GM21528 (cell line): ENCODE data around the gene CAPG.

ENCODE experiments used
- ATAC-seq: cut with Tn5 transposase; IDR thresholded peaks from one replicate; pipeline ENCODE4 v1.9.1; 2021; ENCODE audit warnings: mild to moderate bottlenecking, moderate library complexity; ENCODE audit not compliant: unreplicated experiment, low FRiP score

The CAPG gene

DNA sequence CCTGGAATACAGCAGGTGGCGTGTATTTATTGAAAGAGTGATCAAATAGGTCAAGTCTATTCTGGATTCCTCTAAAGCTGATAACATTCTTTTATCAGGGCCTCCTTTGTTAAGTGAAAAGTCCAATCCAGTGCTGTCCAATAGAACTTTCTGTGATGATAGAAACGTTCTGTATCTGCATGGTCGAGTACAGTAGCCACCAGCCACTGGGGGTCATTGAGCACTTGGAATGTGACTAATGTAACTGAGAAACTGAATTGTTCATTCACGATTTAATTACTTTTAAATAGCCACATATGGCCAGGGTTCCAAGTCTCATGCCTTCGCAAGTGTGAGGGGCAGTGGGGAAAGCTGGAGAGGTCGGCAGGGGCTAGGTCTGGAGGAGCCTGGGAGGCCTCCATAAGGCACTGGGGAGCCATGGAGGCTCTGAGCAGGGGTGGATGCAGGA, 28.9 kb upstream of the CAPG start:
- ATAC-seq = no peak

DNA sequence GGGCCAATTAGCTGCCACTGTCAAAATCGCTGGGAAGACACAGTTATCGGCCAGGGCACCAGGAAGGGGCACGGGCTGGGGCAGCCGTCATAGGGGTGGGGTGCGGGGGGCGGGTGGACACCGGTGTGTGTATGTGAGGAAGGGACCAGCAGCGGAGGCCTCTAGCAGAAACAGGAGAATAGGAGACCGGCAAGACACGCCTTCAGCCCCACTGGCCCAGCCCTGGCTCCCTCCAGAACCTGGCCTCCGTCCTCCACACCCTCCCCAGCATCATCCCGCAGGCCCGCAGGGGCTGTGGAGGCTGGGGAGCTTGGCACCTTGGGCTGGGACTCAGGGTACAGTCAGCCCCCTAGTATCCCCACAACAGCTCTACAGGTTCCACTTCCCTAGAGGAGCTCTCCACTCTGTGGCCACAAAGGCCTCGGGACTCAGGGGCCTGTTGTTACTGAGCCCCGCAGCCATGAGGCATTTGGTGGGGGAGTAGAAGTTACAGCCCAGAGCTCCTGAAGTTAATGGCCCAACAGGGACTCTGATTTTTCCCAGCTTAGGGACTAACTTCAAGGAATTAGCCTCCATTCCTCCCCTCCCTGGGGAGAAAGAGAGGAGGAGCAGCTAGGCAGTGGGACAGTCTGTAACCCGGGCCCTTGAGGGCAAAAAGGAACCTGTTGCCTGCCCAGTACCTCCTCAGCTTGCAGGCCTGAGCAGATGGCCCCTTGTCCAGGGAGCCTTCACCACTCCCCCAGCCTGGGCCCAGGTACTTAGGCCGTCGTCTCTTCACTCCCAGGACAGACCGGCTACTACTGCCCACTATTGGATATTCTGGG, 28.2 kb upstream of the CAPG start:
- no peak for ATAC-seq

DNA sequence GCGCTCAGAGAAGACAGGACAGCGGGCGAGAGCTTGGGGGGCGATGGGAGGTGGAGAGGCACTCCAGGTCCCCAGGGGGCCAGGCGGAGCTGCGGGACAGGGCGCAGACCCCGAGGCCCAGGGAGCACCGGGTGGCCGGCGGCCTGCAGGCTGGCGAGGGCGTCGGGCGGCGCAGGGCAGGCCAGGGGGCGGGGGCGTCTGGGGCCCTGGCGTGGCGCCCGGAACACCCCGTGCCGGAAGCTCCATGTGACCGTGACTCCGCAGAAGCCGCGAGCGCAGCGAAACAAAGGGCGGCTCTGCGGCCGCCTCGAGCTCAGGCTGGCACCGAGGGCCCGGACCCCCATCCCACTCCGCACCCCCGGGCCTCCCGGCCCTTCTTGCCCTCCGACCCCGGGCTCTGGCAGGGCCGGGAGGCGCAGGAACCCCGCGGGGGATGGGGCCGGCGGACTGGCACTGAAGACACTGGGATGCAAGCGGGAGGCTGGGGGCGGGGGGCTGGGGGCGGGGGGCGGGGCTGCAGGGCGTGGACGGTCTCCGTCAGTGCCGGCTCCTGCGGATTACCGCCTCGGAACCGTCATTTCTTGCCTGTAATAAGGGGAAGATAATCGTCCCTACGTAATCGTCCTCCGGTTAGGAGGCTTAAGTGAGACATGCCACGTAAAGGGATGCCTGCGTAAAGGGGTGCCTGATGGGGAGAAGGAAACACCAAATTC, 27.5 kb upstream of the CAPG start:
- peak; percentile 77 for ATAC-seq

DNA sequence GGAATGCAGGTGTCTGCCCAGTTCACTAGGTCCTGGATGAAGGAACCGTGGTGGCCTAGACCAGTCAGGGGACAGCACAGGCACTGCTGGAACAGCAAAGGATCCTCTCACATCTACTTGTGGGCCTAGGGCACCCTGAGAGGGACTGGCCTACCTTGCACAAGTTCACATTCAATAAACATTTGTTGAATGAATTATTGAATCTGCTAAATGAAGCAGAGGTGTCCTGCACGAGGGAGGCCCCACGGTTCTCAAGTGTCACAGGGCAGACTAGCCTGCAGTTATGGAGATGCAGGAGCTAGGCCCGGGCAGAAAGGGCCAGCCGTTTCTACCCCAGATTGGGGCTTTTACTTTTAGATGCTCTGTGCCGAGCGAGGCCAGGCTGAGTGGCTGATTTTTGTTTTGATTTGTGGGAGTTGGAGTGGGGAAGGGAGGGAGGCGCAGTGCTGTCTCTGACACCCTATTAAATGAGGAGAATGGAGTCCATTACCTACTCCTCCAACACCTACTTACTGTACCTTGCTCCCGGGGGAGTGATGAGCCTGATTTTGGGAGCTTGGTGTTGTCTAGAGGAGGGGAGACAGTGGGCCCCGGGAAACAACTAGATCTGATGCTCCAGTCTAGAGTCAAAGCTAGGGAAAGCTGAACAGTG, 26.8 kb upstream of the CAPG start:
- peak; percentile 5 for ATAC-seq

DNA sequence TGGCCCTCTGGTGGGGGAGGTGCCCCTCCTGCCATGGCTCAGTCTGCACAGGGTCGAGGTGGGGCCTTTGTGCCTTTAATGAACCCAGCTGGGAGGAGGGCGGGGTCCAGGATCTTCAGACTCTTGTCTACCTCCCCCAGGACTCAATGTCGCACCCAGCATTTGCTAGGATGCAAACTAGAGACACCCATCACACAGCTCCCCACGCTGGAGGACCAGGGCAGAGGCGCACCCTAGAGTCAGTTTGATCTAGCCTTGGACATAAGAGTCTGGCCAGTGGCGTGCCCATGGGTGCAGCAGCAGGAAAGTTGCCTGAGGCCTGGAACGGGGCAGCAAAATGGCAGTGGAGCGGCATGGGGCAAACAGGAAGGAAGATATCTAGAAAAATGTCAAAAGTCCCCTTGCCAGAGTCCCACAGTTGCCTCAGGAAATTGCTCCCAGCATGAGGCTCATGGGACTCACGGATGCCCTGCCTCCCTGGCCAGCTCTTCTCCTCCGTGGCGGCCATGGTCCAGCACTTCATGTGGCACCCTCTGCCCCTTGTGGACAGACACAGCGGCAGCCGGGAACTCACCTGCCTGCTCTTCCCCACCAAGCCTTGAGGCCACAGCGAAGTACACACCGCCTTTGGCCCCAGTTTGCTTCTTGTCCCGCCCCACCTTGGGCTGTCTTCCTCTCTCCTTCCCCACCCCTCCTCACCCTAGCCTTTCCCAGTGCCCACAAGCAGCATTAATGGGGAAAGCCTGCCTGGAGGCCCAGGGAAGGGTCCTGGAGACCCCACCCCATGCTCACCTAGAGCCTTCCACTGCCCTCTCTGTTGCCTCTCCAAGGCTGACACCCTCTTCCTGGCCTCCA, 26.0 kb upstream of the CAPG start:
- ATAC-seq = no peak

DNA sequence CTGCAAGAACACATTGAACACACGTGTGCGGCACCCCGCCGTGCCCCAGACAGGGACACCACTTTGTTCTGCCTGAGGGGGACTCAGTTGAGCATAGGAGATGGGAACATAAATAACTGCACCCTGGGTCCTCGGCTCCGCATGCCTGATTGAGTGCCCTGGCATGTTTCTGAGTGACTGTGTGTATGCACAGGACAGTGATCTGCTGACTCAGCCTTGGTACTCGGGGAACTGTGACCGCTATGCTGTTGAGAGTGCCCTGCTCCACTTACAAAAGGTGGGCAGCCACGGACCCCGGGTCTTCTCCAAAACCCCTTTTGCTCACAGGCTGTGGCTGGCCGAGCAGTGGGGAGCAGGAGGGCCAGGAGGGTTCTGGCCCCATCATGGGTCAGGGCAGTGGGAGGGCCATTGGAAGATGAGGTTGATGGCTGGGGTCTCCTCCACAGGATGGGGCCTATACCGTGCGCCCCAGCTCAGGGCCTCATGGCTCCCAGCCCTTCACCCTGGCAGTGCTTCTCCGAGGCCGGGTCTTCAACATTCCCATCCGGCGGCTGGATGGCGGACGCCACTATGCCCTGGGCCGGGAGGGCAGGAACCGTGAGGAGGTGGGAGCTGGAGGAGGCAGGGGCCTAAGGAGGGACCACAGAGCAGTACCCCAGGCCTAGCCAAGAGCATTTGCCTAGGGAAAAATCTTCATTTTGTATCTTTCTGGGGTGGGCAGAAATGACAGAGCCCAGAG, 25.2 kb upstream of the CAPG start:
- no peak for ATAC-seq

DNA sequence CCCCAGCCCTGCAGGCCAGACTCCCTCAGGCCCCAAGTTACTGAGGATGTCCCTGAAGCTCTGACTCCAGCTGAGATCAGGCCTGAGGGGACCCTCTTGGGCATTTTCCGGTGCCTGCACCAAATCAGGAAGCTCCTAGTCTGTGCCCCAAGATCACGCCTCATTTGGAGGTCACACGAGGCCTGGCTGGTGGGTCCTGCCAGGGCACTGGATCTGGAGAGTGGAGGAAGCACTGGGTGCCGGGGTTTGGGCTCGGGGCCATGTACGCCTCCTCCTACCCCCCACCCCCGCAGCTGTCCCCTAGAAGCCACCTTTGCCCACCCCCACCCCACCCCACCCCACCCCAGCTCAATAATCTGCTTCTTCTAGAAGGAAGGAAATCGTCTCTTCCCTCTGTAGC, 24.5 kb upstream of the CAPG start:
- ATAC-seq = no peak

DNA sequence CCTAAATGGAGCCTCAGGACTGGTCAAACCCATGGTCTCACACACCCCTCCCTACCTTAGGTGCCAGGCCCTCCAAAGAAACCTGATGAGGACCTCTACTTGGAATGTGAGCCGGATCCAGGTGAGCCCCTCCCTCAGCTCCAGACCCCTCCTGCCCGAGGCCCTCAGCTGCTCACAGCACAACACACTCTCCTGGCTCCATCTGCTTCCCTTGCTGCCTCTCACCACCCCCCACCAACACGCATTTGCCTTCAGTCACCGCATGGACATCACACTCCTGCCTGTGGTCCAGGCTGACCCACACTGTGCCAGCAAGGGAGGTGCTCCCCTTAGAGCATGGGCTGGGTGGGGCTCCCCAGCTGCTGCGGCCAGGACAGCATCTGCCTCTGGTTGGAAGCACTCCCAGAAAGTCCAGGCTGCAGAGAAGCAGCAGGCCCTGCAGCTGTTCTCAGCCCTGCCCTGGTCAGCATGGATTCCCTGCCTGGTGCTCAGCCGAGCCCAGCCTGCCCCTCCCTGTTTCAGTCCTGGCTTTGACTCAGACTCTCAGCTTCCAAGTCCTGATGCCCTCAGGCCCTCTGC, 23.4 kb upstream of the CAPG start:
- ATAC-seq = no peak

DNA sequence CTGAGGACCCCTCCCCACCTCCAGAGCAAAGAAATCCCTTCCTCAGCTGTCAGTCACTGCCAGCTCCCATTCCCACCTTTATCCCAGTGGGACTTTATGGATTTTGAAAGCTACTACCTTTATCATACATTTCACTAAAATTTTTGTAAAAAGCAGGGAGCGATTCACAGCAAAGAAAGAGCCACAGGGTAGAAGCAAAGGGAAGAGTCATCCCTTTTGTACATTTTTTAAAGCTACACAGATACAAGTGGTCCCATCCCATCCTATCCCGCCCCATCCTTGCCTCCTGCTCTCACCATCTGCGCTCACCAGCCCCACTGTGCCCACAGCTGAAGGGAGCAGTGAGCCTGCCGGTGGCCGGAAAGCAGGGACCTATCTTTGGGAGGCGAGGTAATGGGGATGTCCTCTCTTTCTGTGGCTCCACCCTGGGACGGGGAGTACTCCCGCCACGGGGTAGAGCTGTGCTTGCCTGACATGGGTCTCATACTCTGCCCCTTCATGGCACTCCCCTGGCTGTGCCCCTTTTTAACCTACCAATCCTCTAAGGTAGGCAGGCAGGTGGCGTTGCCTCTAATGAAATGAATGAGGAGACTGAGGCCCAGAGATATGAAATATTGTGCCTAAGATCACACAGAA, 21.5 kb upstream of the CAPG start:
- no peak for ATAC-seq

DNA sequence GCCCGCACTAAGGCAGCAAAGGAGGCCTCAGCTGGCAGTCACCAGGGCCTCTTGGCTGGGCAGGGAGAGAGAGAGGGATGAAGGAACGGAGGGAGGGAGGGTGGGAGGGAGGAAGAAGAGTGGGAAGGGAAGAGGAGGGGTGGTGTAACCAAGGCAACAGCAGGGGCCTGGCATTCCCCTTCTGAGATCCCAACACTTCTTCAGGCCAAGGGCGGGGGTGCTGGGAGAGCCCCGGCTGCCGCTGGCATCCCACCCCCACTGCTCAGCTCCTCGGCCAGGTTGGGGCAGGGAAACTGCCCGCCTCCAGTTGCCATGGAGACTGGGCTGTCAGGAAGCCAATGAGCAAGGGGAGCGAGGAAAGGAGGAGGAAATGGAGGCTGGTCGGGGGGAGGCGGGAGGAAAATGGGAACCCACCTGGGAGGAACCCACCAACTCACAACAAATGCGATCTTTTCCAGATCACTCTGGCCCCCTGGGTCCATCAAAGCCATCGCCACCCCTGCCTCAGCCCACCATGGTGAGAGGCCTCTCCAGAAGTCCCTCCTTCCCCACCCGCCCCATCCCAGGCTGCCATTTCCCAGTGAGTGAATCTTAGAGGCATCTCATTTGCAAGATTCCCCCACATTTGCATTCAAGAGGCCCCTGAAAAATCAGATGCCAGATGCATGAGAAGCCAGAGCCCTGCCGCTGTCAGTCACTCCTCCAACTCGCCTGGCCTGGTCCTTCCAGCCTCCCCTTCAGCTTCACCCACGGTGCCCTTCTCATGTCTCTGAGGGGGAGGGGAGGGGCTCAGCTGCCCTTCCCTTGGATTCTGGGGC, 20.8 kb upstream of the CAPG start:
- no peak for ATAC-seq

DNA sequence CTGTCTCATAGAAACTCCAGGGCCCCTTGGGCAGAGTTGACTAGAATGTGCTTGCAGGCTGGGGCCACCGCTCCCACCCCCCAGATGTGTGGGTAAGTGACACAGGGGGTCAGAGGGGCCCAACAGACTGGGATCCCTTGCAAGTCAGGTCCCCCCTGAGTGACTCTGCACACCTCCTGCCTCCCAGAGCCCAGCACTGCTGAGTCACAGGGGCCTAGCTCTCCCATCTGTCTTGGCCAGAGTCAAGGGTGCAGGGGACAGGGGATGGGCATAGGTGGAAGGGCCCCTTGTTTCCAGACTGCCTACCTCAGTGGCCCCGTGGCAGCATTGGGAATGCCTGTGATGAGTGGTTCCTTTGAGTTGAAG, 19.7 kb upstream of the CAPG start:
- ATAC-seq = no peak

DNA sequence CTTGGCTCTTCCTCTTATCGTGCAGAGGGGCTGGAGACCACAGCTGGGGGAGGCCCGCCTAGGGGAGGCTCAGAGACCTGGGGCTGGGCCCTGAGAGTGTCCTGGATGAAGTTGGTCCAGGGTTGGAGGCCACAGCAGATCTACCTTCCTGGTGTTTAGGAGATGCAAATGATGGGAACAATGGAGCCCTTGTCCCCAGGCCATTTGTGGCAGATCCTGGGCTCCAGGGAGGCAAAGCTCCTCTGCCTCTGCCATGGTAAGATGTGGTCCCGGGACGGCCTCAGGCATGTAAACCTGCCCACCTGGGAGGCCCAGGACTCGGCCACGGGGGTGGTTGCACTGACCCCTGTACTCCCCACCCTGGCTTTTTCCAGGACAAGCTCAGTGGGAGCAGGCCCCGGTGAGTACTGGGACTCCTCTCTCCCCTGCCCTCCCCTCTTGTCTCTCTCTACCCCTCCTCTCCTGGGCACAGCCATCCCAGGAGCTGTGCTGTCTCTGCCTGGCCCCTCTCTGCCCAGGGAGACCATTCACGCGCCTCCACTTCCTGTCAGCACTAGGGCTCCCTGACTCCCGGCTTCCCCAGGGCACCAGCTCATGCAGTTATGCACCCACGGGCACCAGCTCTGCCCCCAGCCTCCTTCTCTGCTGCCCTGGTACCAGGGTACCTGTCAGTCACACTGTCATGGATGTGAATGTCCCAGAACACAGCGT, 19.2 kb upstream of the CAPG start:
- no peak for ATAC-seq

DNA sequence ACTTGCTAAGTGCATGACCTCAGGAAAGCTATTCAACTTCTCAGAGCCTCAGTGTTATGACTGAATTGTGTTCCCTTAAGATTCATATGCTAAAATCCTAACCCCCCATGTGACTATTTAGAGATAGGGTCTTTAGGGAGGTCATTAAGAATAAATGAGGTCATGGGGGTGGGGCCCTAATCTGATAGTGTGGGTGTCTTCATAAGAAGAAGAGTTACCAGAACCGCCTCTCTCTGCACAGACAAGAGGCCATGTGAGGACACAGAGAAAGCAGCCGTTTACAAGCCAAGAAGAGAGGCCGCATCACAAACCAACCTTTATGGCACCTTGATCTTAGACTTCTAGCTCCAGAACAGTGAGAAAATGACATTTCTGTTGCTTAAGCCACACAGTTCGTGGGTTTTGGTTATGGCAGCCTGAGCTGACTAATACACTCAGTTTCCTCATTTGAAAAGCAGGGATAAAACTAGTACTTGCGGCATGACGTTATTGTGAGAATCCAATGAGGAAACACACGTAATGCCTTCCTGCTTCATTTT, 18.2 kb upstream of the CAPG start:
- no peak for ATAC-seq

DNA sequence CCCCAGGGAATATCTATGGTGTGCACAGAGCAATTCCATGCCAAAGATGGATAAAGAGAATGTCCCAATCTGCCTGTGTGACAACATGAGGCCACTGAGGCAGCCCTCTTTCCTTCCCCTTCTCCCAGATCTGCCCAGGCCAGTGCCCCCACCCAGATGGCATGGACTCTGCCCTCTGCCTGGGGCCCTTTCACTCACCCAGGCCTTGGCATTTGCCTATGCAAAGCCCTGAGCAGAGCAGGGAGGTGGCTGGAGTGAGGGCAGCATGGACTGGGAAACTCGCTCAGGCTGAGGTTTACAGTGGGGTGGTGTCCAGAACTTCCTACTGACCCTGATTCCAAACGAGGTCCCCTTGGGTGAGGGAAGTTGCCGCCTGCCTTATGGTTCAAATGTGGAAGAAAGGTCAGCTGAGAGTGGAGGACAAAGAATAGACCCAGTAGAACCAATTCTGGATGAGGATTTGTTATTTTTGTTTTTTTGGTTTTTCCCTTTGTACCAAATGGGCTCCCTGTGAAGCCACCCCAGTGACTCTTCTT, 17.2 kb upstream of the CAPG start:
- ATAC-seq = no peak

DNA sequence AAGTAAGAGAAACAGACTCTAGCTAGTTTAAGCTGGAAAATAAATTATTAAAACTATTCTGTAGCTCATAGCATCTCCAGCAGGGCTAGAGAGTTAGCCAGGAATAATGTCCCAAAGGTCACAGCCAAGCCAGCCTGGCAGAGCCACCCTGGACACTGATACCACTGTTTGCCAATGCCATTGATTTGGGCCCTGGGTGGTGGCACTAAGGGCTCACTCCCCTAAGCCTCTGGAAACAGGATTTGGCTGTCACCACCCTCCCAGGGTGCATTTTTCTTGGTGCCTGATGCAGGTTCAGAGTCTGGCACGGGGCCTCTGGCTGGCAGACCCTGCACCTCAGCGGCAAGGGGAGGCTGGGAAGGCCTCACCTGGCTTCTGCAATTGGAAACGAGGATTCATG, 15.4 kb upstream of the CAPG start:
- ATAC-seq = no peak

DNA sequence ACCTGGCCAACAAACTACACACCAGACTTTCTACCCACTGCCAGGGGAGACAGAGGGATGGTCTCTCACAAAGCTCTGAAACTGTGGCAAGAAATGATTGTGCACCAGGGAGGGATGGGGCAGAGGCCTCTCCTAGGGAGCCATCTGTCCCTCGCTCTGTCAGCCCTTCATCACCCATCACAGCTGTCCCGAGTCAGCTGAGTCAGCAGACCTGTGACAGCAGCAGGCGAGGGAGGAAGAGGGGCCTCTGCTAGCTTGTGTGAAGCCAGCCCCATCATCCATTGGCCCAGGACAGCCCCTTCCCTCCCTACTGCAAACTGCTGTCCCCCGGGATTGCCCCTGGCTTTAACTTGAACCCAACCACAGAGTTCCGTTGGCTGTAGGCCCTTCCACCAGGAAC, 13.4 kb upstream of the CAPG start:
- ATAC-seq = no peak

DNA sequence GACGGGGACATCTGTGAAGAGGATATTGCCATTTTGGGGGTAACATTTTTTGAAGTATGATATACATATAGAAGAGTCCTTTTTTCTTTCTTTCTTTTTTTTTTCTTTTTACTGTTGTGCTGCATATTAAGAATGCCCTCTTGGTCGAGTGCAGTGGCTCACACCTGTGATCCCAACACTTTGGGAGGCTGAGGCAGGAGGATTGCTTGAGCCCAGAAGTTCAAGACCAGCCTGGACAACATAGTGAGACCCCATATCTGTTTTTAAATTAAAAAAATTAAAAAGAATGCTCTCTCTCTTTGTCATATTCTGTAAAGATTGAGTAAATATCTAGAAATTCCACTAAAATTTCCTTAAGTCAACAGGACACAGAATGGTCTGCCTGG, 11.9 kb upstream of the CAPG start:
- ATAC-seq = no peak
